Measurements from ENCODE around the gene CCDC6. TPM values are rescaled to one million over a fixed set of nuclear protein-coding genes. Genes with fewer than 3 reads are reported as not detected.

CCDC6 gene
- total RNA-seq, 1 donor from 2014 or later, result 24.0 TPM

DNA sequence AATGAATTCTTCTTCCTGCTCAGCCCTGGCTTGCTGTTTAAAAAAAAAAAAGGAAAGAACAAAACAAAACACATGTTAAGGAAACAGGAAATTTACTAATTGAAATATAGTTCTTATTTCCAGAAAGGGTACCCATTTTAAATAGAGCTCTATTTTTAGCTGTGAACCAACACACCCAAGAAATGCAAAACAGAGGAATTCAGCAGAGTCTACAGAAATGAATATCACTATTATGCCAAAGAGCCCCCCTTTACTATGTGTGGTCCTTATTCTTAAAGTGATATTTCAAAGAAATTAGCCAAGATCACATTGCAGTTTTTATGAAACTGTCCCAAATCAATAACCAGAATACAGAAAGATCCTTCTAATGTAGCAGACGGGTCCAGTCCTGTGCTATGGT lies 53.7 kb downstream of the CCDC6 start:
- TF ChIP-seq, protein P1, sequence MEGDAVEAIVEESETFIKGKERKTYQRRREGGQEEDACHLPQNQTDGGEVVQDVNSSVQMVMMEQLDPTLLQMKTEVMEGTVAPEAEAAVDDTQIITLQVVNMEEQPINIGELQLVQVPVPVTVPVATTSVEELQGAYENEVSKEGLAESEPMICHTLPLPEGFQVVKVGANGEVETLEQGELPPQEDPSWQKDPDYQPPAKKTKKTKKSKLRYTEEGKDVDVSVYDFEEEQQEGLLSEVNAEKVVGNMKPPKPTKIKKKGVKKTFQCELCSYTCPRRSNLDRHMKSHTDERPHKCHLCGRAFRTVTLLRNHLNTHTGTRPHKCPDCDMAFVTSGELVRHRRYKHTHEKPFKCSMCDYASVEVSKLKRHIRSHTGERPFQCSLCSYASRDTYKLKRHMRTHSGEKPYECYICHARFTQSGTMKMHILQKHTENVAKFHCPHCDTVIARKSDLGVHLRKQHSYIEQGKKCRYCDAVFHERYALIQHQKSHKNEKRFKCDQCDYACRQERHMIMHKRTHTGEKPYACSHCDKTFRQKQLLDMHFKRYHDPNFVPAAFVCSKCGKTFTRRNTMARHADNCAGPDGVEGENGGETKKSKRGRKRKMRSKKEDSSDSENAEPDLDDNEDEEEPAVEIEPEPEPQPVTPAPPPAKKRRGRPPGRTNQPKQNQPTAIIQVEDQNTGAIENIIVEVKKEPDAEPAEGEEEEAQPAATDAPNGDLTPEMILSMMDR (IDR thresholded peaks at IDR 0.05; ENCODE audit: insufficient read depth, low read length, severe bottlenecking), result no peak
- Histone ChIP-seq H3K4me3 (ENCODE audit: low read depth, low read length) (no peak overlapping the region), H3K27me3 (ENCODE audit: control insufficient read depth, insufficient read depth, low read length) (no peaks in the 10 kb centered on the region), H3K36me3 (ENCODE audit: control insufficient read depth, insufficient read depth, low read length) (peaks cover 3% of the 10 kb centered on the region)
- DNase-seq (ENCODE audit: low read depth) (no peak), FAIRE-seq (no peak)

DNA sequence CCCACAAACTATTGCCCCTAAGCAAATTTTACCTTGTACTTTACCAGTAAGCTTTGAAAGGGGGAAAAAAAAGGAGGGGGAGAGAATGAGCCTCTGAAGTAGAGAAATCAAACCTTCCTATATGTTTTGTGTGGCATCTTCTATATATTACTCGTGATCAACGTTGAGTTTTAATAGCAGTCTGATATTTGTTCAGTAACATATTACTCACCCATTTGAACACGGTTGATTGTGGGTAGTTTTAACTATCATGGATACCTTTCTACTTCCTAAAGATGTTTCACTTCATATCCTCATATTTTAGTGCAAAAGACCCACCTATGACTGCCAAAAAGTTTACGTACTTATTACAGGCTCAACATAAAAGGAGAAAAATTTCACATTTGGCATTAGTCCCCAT lies 54.5 kb downstream of the CCDC6 start:
- no peak for DNase-seq (ENCODE audit: low read depth)
- no peak overlapping the region for H3K4me3 ChIP-seq (ENCODE audit: low read depth, low read length)
- TF ChIP-seq, protein P1 (IDR thresholded peaks at IDR 0.05; ENCODE audit: insufficient read depth, low read length, severe bottlenecking), result no peak
- no peak for FAIRE-seq
- H3K27me3 ChIP-seq (ENCODE audit: control insufficient read depth, insufficient read depth, low read length), result no peaks in the 10 kb centered on the region
- H3K36me3 ChIP-seq (ENCODE audit: control insufficient read depth, insufficient read depth, low read length), result peaks cover 3% of the 10 kb centered on the region

DNA sequence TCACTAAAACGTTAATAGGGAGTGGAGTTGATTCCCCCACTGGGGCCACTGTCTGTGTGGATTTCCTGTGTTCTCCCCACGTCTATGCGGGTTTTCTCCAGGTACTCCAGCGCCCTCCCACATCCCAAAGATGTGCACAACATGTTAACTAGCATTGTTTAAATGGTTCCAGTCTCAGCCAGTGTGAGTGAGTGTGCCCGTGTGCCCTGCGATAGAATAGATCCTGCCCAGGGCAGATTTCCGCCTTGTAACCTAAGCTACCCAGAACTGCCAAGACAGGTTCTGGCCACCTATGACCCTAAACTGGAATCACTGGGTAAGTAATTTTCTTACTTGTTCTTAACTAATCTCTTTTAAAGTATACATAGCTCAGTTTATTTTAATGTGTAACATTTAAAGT lies 58.5 kb downstream of the CCDC6 start:
- TF ChIP-seq, protein P1 (IDR thresholded peaks at IDR 0.05; ENCODE audit: insufficient read depth, low read length, severe bottlenecking), result no peak
- Histone ChIP-seq H3K36me3 (ENCODE audit: control insufficient read depth, insufficient read depth, low read length) (peaks cover 5% of the 10 kb centered on the region), H3K4me3 (ENCODE audit: low read depth, low read length) (no peak overlapping the region), H3K27me3 (ENCODE audit: control insufficient read depth, insufficient read depth, low read length) (no peaks in the 10 kb centered on the region)
- DNase-seq (ENCODE audit: low read depth) (no peak), FAIRE-seq (no peak)

DNA sequence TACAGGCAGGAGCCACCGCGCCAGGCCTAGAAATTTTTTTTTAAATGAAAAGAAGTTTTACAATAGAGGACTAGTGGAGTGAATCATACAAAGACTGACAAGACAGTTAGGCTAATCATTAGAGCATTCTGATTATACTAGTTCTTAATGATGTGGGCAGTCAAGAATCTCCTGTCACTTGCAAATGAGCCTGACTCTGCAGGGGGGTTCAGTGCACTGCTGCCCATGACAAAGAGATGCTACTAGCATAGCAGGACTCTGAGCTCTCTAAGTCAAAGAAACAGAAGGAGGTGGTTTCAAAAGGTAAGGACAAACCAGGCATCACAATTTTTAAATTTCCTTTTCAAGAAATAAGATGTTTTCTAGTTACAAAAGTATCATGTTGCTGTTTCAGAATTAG lies 59.0 kb downstream of the CCDC6 start:
- DNase-seq (ENCODE audit: low read depth), result no peak
- TF ChIP-seq, protein P1 (IDR thresholded peaks at IDR 0.05; ENCODE audit: insufficient read depth, low read length, severe bottlenecking), result no peak
- no peak for FAIRE-seq
- peaks cover 5% of the 10 kb centered on the region for H3K36me3 ChIP-seq (ENCODE audit: control insufficient read depth, insufficient read depth, low read length)
- no peak overlapping the region for H3K4me3 ChIP-seq (ENCODE audit: low read depth, low read length)
- H3K27me3 ChIP-seq (ENCODE audit: control insufficient read depth, insufficient read depth, low read length), result no peaks in the 10 kb centered on the region

DNA sequence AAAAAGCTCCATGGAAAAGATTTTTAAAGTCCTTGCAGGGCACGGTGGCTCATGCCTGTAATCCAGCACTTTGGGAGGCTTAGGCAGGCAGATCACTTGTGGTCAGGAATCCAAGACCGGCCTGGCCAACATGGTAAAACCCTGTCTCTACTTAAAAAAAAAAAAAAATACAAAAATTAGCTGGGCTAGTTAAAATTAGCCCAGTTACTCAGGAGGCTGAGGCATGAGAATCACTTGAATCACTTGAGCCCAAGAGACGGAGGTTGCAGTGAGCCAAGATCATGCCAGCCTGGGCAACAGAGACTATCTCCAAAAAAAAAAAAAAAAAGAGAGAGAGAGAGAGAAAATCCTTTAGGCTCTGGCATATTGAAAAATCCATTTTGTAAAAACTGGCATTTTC lies 61.9 kb downstream of the CCDC6 start:
- DNase-seq (ENCODE audit: low read depth), result no peak
- no peak for FAIRE-seq
- TF ChIP-seq, protein P1 (IDR thresholded peaks at IDR 0.05; ENCODE audit: insufficient read depth, low read length, severe bottlenecking), result no peak
- peaks cover 5% of the 10 kb centered on the region for H3K36me3 ChIP-seq (ENCODE audit: control insufficient read depth, insufficient read depth, low read length)
- no peak overlapping the region for H3K4me3 ChIP-seq (ENCODE audit: low read depth, low read length)
- H3K27me3 ChIP-seq (ENCODE audit: control insufficient read depth, insufficient read depth, low read length), result no peaks in the 10 kb centered on the region

DNA sequence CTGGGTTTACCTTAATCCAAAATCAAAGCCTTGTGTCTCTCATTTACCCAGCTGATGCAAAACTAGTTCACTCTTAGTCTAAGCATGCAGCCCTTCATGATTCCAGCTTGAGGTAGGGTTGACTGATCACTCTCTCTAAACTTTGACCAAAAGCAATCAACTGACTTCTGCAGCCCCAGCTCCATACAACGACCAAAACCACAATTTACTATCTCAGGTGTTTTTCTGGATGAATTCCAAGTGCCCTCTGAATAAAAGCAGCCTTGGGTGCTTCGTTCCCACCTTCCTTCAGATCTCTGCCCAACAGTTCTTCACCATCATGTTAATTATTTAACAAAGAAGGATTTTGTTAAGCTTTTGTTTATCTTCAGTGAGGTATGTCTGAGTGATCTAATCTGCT lies 62.6 kb downstream of the CCDC6 start:
- FAIRE-seq, result no peak
- DNase-seq (ENCODE audit: low read depth), result no peak
- H3K36me3 ChIP-seq (ENCODE audit: control insufficient read depth, insufficient read depth, low read length), result peaks cover 4% of the 10 kb centered on the region
- TF ChIP-seq, protein P1 (IDR thresholded peaks at IDR 0.05; ENCODE audit: insufficient read depth, low read length, severe bottlenecking), result no peak
- H3K27me3 ChIP-seq (ENCODE audit: control insufficient read depth, insufficient read depth, low read length), result no peaks in the 10 kb centered on the region
- no peak overlapping the region for H3K4me3 ChIP-seq (ENCODE audit: low read depth, low read length)
